HG03039 (cell line): Measurements from ENCODE around the gene ZBED1.
"Not testable (repeated sequence)": the region's sequence is repeated elsewhere in the genome, so short reads cannot be mapped to it uniquely, and the experiment has no call there.

ENCODE experiments used
- ATAC-seq: cut with Tn5 transposase; IDR thresholded peaks from one replicate; pipeline ENCODE4 v1.9.1; 2021; ENCODE audit warnings: mild to moderate bottlenecking, moderate library complexity; ENCODE audit not compliant: unreplicated experiment

The ZBED1 gene

GRCh38 chrX:2520539-2520938 lies 19.8 kb upstream of the ZBED1 start:
- no peak for ATAC-seq

GRCh38 chrX:2519638-2520037 lies 18.9 kb upstream of the ZBED1 start:
- ATAC-seq = not testable (repeated sequence)

- ATAC-seq = no peak
Measured at GRCh38 chrX:2517055-2517454, 16.3 kb upstream of the ZBED1 start.

GRCh38 chrX:2516623-2517022 lies 15.8 kb upstream of the ZBED1 start:
- no peak for ATAC-seq

- no peak for ATAC-seq
Measured at GRCh38 chrX:2514131-2514530, 13.4 kb upstream of the ZBED1 start.

GRCh38 chrX:2513121-2513664 lies 12.4 kb upstream of the ZBED1 start:
- no peak for ATAC-seq

GRCh38 chrX:2512501-2512900 lies 11.7 kb upstream of the ZBED1 start:
- no peak for ATAC-seq

- no peak for ATAC-seq
Measured at GRCh38 chrX:2511326-2511725, 10.6 kb upstream of the ZBED1 start.

GRCh38 chrX:2508648-2509335 lies 8.0 kb upstream of the ZBED1 start:
- no peak for ATAC-seq

GRCh38 chrX:2507904-2508627 lies 7.3 kb upstream of the ZBED1 start:
- ATAC-seq = no peak

- no peak for ATAC-seq
Measured at GRCh38 chrX:2507196-2507595, 6.4 kb upstream of the ZBED1 start.

GRCh38 chrX:2505341-2505740 lies 4.6 kb upstream of the ZBED1 start:
- ATAC-seq = not testable (repeated sequence)

- ATAC-seq = no peak
Measured at GRCh38 chrX:2504706-2505332, 4.0 kb upstream of the ZBED1 start.

- no peak for ATAC-seq
Measured at GRCh38 chrX:2503591-2504500, 3.1 kb upstream of the ZBED1 start.

- no peak for ATAC-seq
Measured at GRCh38 chrX:2502668-2503519, 2.1 kb upstream of the ZBED1 start.

GRCh38 chrX:2502120-2502667 lies 1.4 kb upstream of the ZBED1 start:
- no peak for ATAC-seq

- no peak for ATAC-seq
Measured at GRCh38 chrX:2501559-2502102, 855 bp upstream of the ZBED1 start.

- ATAC-seq = peak; percentile 36
Measured at GRCh38 chrX:2500091-2500802, 529 bp downstream of the ZBED1 start.

- no peak for ATAC-seq
Measured at GRCh38 chrX:2499507-2499906, 1.3 kb downstream of the ZBED1 start.
